HEK293T (cell line): ENCODE results near the gene RERG.

Source experiments
- CTBP1 ChIP-seq: fragments of 450-650 bp; IDR thresholded peaks from 2 replicates; pipeline ENCODE4 v1.6.1; 2016; ENCODE audit warnings: borderline replicate concordance
- ELF4 ChIP-seq: fragments of 450-650 bp; IDR thresholded peaks from 2 replicates; pipeline ENCODE4 v1.6.1; 2017; ENCODE audit warnings: antibody characterized with exemption
- FOXA1 ChIP-seq: fragments of 450-650 bp; IDR thresholded peaks from 2 replicates; pipeline ENCODE4 v1.6.1; 2016; ENCODE audit warnings: mild to moderate bottlenecking
- FOXK2 ChIP-seq: fragments of 450-650 bp; IDR thresholded peaks from 2 replicates; pipeline ENCODE4 v1.6.1; 2016; ENCODE audit warnings: mild to moderate bottlenecking
- FOXM1 ChIP-seq: fragments of 450-650 bp; IDR thresholded peaks from 2 replicates; pipeline ENCODE4 v1.6.1; 2017; ENCODE audit warnings: mild to moderate bottlenecking, borderline replicate concordance
- HDGF ChIP-seq: fragments of 450-650 bp; IDR thresholded peaks from 2 replicates; pipeline ENCODE4 v1.6.1; 2017; ENCODE audit warnings: antibody characterized with exemption, borderline replicate concordance
- L3MBTL2 ChIP-seq: fragments of 450-650 bp; conservative IDR thresholded peaks from 2 replicates; pipeline ENCODE4 v1.6.1; 2016; ENCODE audit warnings: mild to moderate bottlenecking
- SP1 ChIP-seq: fragments of 450-650 bp; IDR thresholded peaks from 2 replicates; pipeline ENCODE4 v1.6.1; 2017
- SUZ12 ChIP-seq: fragments of 450-650 bp; IDR thresholded peaks from 2 replicates; pipeline ENCODE4 v1.6.1; 2016; ENCODE audit warnings: mild to moderate bottlenecking
- TARDBP ChIP-seq: fragments of 450-650 bp; IDR thresholded peaks from 2 replicates; pipeline ENCODE4 v1.6.1; 2016
- TF ChIP-seq, protein P1 (sequence below): fragments of 450-650 bp; IDR thresholded peaks from 2 replicates; pipeline ENCODE4 v1.6.1; 2016

- TF ChIP-seq FOXM1 (no peak), FOXA1 (no peak), ELF4 (no peak), FOXK2 (no peak), HDGF (no peak), L3MBTL2 (no peak), CTBP1 (no peak), SP1 (no peak), TARDBP (no peak), SUZ12 (no peak)
- TF ChIP-seq, protein P1, sequence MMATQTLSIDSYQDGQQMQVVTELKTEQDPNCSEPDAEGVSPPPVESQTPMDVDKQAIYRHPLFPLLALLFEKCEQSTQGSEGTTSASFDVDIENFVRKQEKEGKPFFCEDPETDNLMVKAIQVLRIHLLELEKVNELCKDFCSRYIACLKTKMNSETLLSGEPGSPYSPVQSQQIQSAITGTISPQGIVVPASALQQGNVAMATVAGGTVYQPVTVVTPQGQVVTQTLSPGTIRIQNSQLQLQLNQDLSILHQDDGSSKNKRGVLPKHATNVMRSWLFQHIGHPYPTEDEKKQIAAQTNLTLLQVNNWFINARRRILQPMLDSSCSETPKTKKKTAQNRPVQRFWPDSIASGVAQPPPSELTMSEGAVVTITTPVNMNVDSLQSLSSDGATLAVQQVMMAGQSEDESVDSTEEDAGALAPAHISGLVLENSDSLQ = no peak
These were observed 23.1 kb upstream of the RERG start for GRCh38 chr12:15244341-15244740.
